GM19328 (cell line): Measurements from ENCODE around the gene PRUNE2.
"Not testable (repeated sequence)": the region's sequence is repeated elsewhere in the genome, so short reads cannot be mapped to it uniquely, and the experiment has no call there.

Experiments
- ATAC-seq: cut with Tn5 transposase; IDR thresholded peaks from one replicate; pipeline ENCODE4 v1.9.1; 2021; ENCODE audit warnings: mild to moderate bottlenecking, moderate library complexity; ENCODE audit not compliant: unreplicated experiment

Gene PRUNE2

GRCh38 chr9:76905791-76906646, at the start of gene PRUNE2:
Gene PRUNE2, minus strand, starts transcription at chr9:76906114. Its CDS starts 151 bp downstream, at chr9:76905963.
- no peak for ATAC-seq

DNA sequence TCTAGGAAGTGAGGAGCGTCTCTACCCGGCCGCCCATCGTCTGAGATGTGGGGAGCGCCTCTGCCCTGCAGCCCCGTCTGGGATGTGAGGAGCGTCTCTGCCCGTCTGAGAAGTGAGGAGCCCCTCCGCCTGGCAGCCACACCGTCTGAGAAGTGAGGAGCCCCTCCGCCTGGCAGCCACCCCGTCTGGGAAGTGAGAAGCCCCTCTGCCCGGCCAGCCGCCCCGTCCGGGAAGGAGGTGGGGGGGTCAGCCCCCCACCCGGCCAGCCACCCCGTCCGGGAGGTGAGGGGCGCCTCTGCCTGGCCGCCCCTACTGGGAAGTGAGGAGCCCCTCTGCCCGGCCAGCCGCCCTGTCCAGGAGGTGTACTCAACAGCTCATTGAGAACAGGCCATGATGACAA, 49.5 kb upstream of the PRUNE2 start:
- ATAC-seq: not testable (repeated sequence)

DNA sequence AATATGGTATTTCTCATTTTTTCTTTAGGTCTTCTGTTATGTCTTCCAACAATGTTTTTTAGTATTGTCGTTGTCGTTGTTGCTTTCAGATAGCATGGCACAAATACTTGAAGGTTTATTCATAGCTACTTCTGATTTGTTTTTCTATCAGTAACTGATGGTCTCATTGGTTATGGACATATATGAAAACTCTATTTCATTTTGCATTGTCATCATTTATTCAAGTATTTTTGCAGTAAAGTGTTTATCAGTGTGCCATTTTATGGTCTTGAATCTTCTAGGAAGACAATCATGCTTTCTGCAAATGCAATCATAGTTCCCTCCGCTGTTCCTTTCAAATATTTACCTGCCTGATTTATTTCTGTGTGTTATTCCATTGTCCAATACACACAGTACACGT, 44.0 kb upstream of the PRUNE2 start:
- ATAC-seq: no peak

GRCh38 chr9:76944011-76944410, 38.1 kb upstream of the PRUNE2 start:
- no peak for ATAC-seq

DNA sequence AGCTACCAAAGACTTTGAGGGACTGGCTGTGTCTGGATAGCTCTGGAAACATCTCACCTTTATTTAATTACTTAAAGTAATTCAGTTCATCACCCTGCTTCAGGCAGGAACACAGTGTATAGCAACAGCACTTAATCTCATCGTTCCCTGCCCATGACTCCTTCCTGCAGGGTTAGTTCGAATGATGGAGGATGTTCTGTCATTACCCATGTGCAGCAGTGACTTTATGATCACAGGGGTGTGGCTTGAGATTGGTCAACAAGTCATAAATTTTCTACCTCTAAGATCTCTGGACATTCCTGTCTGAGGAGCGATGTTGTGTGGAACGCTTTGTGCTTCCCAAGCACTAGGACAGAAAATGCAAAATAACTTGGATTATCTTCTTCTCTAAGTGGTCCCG, 37.1 kb upstream of the PRUNE2 start:
- ATAC-seq: no peak

GRCh38 chr9:76932757-76933156, 26.8 kb upstream of the PRUNE2 start:
- ATAC-seq: no peak

- no peak for ATAC-seq
Measured at GRCh38 chr9:76932265-76932664, 26.4 kb upstream of the PRUNE2 start.

DNA sequence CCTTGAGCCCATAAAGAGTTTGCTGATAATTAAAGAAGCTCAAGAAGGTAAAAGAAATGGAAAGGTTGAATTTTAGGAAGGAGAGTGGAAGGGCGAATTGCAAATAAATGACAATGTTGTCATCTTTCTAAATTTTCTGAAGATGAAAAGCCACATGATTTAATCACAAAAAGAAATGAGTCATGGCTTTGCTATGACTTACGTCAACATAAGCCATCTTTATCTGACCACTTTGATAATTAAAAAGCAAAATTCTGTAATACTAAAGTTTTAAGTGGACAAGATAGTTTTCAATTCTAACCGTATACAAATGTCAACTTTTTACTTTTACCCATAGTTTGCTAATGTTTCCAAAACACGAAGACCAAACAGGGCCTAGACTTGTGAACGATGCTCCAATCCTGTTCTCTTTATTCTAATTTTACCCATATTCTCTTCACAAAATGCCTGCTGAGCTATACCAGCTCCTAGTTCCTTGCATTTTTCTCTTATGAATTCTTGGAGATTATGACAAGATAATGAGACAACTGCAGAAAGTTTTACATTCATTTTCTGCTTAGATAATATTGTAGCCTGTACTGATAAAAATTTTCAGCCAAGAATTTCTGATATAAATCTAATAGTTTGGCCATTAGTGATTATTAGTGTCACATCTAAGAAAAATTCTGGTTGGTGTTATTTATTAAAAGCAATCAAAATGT, 21.8 kb upstream of the PRUNE2 start:
- ATAC-seq: no peak

GRCh38 chr9:76926846-76927245, 20.9 kb upstream of the PRUNE2 start:
- no peak for ATAC-seq

GRCh38 chr9:76926324-76926741, 20.4 kb upstream of the PRUNE2 start:
- ATAC-seq: no peak

DNA sequence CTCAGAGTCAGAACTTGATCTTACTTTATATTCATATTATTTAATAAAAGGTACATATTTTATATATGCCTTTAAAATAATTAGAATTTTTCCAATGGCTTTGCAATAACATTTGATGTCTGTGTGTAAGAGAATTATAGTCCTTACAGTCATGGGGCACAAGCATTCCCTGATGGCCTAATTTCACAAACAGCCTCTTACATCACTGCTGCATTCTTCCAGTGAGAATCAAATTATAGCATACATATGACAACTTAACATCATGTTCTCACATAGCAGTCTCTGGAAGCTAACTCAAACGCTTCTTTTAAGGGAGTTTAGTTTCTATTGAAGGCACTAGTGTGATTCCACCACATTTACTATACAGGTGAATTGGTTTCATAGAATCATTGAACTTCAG, 15.3 kb upstream of the PRUNE2 start:
- ATAC-seq: no peak

DNA sequence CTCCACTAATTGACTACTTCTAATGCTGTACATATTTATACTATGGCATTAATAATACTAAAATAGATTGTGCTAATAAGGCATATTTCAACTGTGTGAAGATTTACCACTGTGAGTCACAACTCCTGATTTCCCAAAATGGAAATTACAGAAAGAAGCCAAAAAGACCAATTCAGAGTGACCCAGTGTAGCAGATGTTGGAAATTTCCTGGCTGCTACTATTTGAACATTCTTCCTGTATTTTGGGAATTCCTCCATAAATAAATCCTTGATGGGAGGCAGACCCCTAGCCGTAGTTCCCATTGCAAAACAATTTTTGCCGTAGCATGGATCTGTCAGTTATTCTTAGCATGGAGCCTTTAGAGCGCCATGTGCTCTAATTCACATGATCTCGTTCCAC, 11.4 kb upstream of the PRUNE2 start:
- ATAC-seq: no peak

GRCh38 chr9:76916231-76916630, 10.3 kb upstream of the PRUNE2 start:
- no peak for ATAC-seq

DNA sequence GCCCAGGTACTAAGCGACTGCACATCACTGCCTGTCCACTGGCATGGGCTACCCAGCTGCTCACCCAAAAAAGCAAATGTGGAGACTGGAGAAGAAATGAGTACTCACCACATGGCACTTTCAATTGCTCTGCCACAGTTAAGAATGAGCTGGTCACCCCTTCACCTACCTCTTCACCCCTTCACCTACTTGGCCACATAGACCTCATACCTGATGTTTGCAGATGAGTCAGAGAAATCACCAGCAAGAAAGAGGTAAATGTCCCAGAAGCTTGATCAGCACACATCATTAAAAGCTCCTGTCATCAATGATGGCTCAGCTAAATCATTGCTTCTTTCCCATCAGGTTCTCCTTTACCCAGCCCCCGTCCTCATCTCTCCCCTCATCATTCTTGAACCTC, 7.6 kb upstream of the PRUNE2 start:
- no peak for ATAC-seq

DNA sequence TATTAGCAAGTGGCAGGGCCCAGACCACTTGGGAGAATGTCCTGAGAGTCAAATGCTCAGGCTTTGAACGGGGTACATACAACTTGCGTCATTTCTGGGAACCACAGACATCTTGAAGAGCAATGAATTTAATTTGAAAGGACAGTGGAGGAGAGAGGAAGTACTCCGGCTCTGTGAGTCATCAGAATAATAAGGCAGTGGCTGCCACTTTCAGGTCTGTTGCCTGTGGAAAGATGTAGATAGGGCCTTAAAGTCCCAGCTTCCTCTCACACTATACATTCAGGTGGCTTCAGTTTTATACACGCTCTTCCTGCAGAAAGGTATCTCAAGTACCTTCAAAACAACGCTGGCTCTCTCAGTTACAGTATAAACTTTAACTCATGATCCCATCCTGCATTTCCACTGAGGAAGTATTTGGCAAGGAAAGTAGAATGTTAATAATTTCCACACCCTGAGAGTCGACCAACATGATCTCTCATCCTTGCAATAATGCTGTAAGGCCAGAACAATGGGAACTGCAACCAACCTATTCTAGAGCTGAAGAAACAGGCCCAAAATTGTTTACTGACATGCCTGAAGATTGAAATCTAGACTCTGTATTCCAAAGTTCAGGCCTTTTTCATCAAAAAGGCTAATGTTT, 6.8 kb upstream of the PRUNE2 start:
- ATAC-seq: no peak

DNA sequence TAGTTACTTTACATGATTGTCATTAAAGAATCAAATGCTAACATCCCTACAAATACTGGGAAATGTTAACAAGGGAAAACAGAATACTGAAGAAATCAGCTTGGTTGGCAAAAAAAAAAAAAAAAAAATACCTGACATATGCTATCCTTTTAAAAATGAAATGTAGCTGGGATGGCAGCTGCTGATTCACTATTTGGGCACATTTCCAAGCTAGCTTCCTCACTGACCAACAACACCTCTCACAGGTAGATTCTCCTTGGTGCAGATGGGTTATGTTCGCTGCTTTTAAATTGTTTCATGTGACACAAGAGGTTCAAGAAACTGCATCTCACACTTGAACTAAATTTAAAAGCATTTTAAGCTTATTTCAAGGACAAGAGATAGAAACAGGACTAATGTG, 6.1 kb upstream of the PRUNE2 start:
- no peak for ATAC-seq

- ATAC-seq: no peak
Measured at GRCh38 chr9:76910861-76911260, 4.9 kb upstream of the PRUNE2 start.

- no peak for ATAC-seq
Measured at GRCh38 chr9:76906647-76906975, 697 bp upstream of the PRUNE2 start.

GRCh38 chr9:76904661-76905457, 1.1 kb downstream of the PRUNE2 start:
- ATAC-seq: no peak

DNA sequence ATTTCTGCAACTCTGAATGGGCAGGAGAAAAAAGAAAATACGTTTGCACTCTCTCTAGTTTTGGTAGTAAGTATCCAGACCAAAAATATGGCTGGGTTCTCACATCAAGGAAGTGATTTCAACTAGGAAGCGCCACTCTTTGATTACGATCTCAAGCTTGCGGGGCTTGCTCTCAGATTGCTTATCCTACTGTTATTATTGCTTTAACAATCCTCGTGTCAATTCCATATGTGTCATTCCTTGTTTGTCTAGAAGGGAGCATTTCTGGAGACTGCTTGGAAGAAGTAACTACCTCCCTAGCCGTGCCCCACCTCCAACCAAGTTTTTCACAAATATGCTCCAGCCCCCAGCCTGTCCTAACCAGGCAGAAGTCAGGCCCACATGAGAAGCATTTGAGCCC, 3.5 kb downstream of the PRUNE2 start:
- ATAC-seq: no peak

GRCh38 chr9:76901801-76902200, 4.1 kb downstream of the PRUNE2 start:
- ATAC-seq: no peak
